ENCODE measurements around the gene MTMR11. TPM values are rescaled to one million over a fixed set of nuclear protein-coding genes. Genes with fewer than 3 reads are reported as not detected.

MTMR11 gene
- total and polyA plus RNA-seq, 10 of the 15 experiments (the other 5 are each of a cell fraction or from before 2014, with no cell fraction given) = 0.35 to 1.1 (median 0.73) TPM

DNA sequence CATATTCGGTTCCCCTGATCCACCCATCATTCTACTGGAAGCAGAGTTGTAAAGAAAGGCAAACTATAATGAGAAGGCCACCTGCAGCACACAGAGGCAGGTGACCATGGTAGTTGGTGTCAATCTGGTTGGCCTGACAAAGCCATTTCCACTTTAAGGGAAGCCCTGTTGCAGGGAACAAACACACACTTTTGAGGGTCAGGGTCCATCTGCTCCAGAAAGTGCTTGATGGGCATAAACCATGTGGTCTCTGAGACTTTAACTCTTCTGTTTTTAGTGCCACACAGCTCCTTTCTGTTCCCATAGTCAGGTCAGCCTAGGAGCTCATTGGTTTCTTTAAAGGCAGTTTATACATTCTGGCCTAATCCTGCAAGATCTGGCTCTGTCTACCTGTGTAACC, 54.8 kb downstream of the MTMR11 start:
- ChIA-PET RAD21 (ENCODE audit: unreplicated experiment) (no interaction called here), POLR2A (no interaction called here), CTCF (no interaction called here), SMC1A (ENCODE audit: uncharacterized antibody, unreplicated experiment) (no interaction called here)
- intact Hi-C loops (cut with micrococcal nuclease; ENCODE audit: unreplicated experiment) = no loop called here
- DNase-seq (ENCODE audit: low read depth, low spot score) (no peak), FAIRE-seq (no peak), ATAC-seq (no peak)
- no peaks in the 10 kb centered on the region for H3K27me3 ChIP-seq (replicated peaks in 1 of 2; ENCODE audit: control insufficient read depth in 2 of 2, insufficient read depth in 2 of 2, low read length in 1 of 2)
- BruUV-seq (replicated peaks) = no TSS peak
- H4K20me1 ChIP-seq (ENCODE audit: control insufficient read depth, insufficient read depth) = no peaks in the 10 kb centered on the region
- H3K4me3 ChIP-seq = no peak overlapping the region
- H3K4me1 ChIP-seq (ENCODE audit: control insufficient read depth, insufficient read depth, low read length) = no peaks in the 10 kb centered on the region
- no peak overlapping the region for H2AFZ ChIP-seq (ENCODE audit: control insufficient read depth, low read depth, low read length)
- TF ChIP-seq, protein P1, sequence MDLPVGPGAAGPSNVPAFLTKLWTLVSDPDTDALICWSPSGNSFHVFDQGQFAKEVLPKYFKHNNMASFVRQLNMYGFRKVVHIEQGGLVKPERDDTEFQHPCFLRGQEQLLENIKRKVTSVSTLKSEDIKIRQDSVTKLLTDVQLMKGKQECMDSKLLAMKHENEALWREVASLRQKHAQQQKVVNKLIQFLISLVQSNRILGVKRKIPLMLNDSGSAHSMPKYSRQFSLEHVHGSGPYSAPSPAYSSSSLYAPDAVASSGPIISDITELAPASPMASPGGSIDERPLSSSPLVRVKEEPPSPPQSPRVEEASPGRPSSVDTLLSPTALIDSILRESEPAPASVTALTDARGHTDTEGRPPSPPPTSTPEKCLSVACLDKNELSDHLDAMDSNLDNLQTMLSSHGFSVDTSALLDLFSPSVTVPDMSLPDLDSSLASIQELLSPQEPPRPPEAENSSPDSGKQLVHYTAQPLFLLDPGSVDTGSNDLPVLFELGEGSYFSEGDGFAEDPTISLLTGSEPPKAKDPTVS (IDR thresholded peaks at IDR 0.05; ENCODE audit: low read depth, low read length) = no peak
- TF ChIP-seq NRF1 (conservative IDR thresholded peaks at IDR 0.05; ENCODE audit: low read depth, low read length) (no peak), IKZF2 (IDR thresholded peaks at IDR 0.05) (no peak), GABPA (IDR thresholded peaks at IDR 0.05; ENCODE audit: low read depth) (no peak), JUND (IDR thresholded peaks at IDR 0.05; ENCODE audit: low read depth, low read length) (no peak), CEBPB (IDR thresholded peaks at IDR 0.05; ENCODE audit: borderline replicate concordance in 1 of 2, low read depth in 2 of 2, low read length in 2 of 2) (no peak), PML (IDR thresholded peaks at IDR 0.05; ENCODE audit: low read length) (no peak), CHD1 (IDR thresholded peaks at IDR 0.05; ENCODE audit: low read depth, low read length) (no peak)
- TF ChIP-seq, protein P2, sequence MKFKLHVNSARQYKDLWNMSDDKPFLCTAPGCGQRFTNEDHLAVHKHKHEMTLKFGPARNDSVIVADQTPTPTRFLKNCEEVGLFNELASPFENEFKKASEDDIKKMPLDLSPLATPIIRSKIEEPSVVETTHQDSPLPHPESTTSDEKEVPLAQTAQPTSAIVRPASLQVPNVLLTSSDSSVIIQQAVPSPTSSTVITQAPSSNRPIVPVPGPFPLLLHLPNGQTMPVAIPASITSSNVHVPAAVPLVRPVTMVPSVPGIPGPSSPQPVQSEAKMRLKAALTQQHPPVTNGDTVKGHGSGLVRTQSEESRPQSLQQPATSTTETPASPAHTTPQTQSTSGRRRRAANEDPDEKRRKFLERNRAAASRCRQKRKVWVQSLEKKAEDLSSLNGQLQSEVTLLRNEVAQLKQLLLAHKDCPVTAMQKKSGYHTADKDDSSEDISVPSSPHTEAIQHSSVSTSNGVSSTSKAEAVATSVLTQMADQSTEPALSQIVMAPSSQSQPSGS (IDR thresholded peaks at IDR 0.05; ENCODE audit: low read length) = no peak
- TF ChIP-seq, protein P3, sequence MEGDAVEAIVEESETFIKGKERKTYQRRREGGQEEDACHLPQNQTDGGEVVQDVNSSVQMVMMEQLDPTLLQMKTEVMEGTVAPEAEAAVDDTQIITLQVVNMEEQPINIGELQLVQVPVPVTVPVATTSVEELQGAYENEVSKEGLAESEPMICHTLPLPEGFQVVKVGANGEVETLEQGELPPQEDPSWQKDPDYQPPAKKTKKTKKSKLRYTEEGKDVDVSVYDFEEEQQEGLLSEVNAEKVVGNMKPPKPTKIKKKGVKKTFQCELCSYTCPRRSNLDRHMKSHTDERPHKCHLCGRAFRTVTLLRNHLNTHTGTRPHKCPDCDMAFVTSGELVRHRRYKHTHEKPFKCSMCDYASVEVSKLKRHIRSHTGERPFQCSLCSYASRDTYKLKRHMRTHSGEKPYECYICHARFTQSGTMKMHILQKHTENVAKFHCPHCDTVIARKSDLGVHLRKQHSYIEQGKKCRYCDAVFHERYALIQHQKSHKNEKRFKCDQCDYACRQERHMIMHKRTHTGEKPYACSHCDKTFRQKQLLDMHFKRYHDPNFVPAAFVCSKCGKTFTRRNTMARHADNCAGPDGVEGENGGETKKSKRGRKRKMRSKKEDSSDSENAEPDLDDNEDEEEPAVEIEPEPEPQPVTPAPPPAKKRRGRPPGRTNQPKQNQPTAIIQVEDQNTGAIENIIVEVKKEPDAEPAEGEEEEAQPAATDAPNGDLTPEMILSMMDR (IDR thresholded peaks at IDR 0.05 in 2 of 3, conservative IDR thresholded peaks at IDR 0.05 in 1 of 3; ENCODE audit: control insufficient read depth in 2 of 3, extremely low read depth in 1 of 3, insufficient read depth in 1 of 3, low read depth in 3 of 3, low read length in 3 of 3) = no peak
- TF ChIP-seq, protein P4, sequence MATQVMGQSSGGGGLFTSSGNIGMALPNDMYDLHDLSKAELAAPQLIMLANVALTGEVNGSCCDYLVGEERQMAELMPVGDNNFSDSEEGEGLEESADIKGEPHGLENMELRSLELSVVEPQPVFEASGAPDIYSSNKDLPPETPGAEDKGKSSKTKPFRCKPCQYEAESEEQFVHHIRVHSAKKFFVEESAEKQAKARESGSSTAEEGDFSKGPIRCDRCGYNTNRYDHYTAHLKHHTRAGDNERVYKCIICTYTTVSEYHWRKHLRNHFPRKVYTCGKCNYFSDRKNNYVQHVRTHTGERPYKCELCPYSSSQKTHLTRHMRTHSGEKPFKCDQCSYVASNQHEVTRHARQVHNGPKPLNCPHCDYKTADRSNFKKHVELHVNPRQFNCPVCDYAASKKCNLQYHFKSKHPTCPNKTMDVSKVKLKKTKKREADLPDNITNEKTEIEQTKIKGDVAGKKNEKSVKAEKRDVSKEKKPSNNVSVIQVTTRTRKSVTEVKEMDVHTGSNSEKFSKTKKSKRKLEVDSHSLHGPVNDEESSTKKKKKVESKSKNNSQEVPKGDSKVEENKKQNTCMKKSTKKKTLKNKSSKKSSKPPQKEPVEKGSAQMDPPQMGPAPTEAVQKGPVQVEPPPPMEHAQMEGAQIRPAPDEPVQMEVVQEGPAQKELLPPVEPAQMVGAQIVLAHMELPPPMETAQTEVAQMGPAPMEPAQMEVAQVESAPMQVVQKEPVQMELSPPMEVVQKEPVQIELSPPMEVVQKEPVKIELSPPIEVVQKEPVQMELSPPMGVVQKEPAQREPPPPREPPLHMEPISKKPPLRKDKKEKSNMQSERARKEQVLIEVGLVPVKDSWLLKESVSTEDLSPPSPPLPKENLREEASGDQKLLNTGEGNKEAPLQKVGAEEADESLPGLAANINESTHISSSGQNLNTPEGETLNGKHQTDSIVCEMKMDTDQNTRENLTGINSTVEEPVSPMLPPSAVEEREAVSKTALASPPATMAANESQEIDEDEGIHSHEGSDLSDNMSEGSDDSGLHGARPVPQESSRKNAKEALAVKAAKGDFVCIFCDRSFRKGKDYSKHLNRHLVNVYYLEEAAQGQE (IDR thresholded peaks at IDR 0.05; ENCODE audit: low read depth, low read length) = no peak
- no peaks in the 10 kb centered on the region for H3K9me3 ChIP-seq (replicated peaks; ENCODE audit: control insufficient read depth, insufficient read depth, low read length)
- WGBS (ENCODE audit: insufficient coverage, insufficient replicate concordance, low lambda C conversion rate, missing lambda C conversion rate) = 88% methylated on average over 1 of the region's 1 CpG
- in situ Hi-C loops (cut with MboI) = no loop called here
- no peak overlapping the region; the same call in 1 of the 2 replicates for H3K4me2 ChIP-seq (ENCODE audit: control insufficient read depth, insufficient read depth)
- H3K27ac ChIP-seq (ENCODE audit: control insufficient read depth, insufficient read depth) = no peak overlapping the region
- no peak overlapping the region for H3K9ac ChIP-seq (ENCODE audit: control insufficient read depth, insufficient read depth, low read length)
- H3K36me3 ChIP-seq (ENCODE audit: control insufficient read depth in 2 of 2, insufficient read depth in 2 of 2, low read length in 1 of 2) = no peaks in the 10 kb centered on the region
- H3K79me2 ChIP-seq (ENCODE audit: control insufficient read depth, insufficient read depth, low read length) = peaks cover 17% of the 10 kb centered on the region

All from GM12878 (cell line).